HepG2 (cell line): ENCODE data around the gene ZNF559. TPM values are rescaled to one million over a fixed set of nuclear protein-coding genes. Genes with fewer than 3 reads are reported as not detected.
A peak's percentile ranks its signal among the peaks of the same experiment; 100 is the strongest.

Experiments used
- AHDC1 ChIP-seq: sonication (generic); formaldehyde crosslinking; IDR thresholded peaks from 2 replicates; pipeline ENCODE4 v1.5.1; 2020; ENCODE audit warnings: mild to moderate bottlenecking, missing genetic modification reagents, borderline replicate concordance
- ATM ChIP-seq: fragments of 450-650 bp; IDR thresholded peaks from 2 replicates; pipeline ENCODE4 v1.7.1; 2017; ENCODE audit warnings: mild to moderate bottlenecking, borderline replicate concordance
- FOXC1 ChIP-seq: sonication (generic); formaldehyde crosslinking; IDR thresholded peaks from 2 replicates; pipeline ENCODE4 v1.8.0; 2022; ENCODE audit warnings: mild to moderate bottlenecking, missing genetic modification reagents, borderline replicate concordance
- GFI1 ChIP-seq: sonication (generic); formaldehyde crosslinking; IDR thresholded peaks from 2 replicates; pipeline ENCODE4 v1.5.0; 2020; ENCODE audit warnings: missing genetic modification reagents, mild to moderate bottlenecking, borderline replicate concordance
- HES4 ChIP-seq: sonication (generic); formaldehyde crosslinking; IDR thresholded peaks from 2 replicates; pipeline ENCODE4 v1.9.0; 2021; ENCODE audit warnings: mild to moderate bottlenecking, missing genetic modification reagents, borderline replicate concordance
- KMT2A ChIP-seq: sonication (generic); formaldehyde crosslinking; IDR thresholded peaks from 2 replicates; pipeline ENCODE4 v1.4.0; 2020; ENCODE audit warnings: missing genetic modification reagents
- POLR2G ChIP-seq: fragments of 200-400 bp; formaldehyde crosslinking; IDR thresholded peaks from 2 replicates; pipeline ENCODE4 v1.6.1; 2018; ENCODE audit warnings: mild to moderate bottlenecking, low read depth, low read length, moderate library complexity
- PPARG ChIP-seq: conservative IDR thresholded peaks from 2 replicates; pipeline ENCODE4 v1.6.1; 2016; ENCODE audit warnings: missing biosample characterization, missing genetic modification reagents
- SMAD9 ChIP-seq: sonication (generic); formaldehyde crosslinking; IDR thresholded peaks from 2 replicates; pipeline ENCODE4 v1.5.1; 2020; ENCODE audit warnings: mild to moderate bottlenecking, missing genetic modification reagents
- SMARCC2 ChIP-seq: fragments of 450-650 bp; IDR thresholded peaks from 2 replicates; pipeline ENCODE4 v1.6.1; 2017; ENCODE audit warnings: antibody characterized with exemption, mild to moderate bottlenecking
- YY1 ChIP-seq: IDR thresholded peaks from 2 replicates; pipeline ENCODE4 v1.6.1; 2011; ENCODE audit warnings: low read length, low read depth, moderate library complexity, mild to moderate bottlenecking; ENCODE audit not compliant: insufficient read depth, insufficient replicate concordance
- ZBTB25 ChIP-seq: IDR thresholded peaks from 2 replicates; pipeline ENCODE4 v1.6.1; 2018; ENCODE audit warnings: missing genetic modification reagents
- ZNF17 ChIP-seq: sonication (generic); formaldehyde crosslinking; IDR thresholded peaks from 2 replicates; pipeline ENCODE4 v1.5.0; 2020; ENCODE audit warnings: mild to moderate bottlenecking, missing genetic modification reagents
- ZNF230 ChIP-seq: sonication (generic); formaldehyde crosslinking; IDR thresholded peaks from 2 replicates; pipeline ENCODE4 v1.4.0; 2020; ENCODE audit warnings: mild to moderate bottlenecking, missing genetic modification reagents
- ZNF558 ChIP-seq: sonication (generic); formaldehyde crosslinking; IDR thresholded peaks from 2 replicates; pipeline ENCODE4 v1.9.0; 2022; ENCODE audit warnings: mild to moderate bottlenecking, missing genetic modification reagents, borderline replicate concordance
- ZNF678 ChIP-seq: sonication (generic); formaldehyde crosslinking; IDR thresholded peaks from 2 replicates; pipeline ENCODE4 v1.4.0; 2020; ENCODE audit warnings: mild to moderate bottlenecking, missing genetic modification reagents
- ZNF784 ChIP-seq: sonication (generic); formaldehyde crosslinking; IDR thresholded peaks from 2 replicates; pipeline ENCODE4 v1.5.1; 2020; ENCODE audit warnings: missing genetic modification reagents, mild to moderate bottlenecking, borderline replicate concordance
- polyA plus RNA-seq, 8 experiments: library from polyadenylated mRNA; depleted of rRNA in 3 of 8; stranded (reverse) in 7 of 8; unstranded in 1 of 8; fragments of >200 nt; fragmentation: Illumina TruSeq in 4 of 8; extraction: Trizol in 4 of 8; gene quantifications; 2 replicates each; pipeline versions ENCODE4 v1.2.1 to v1.2.3, GENCODE V29; 2011 to 2016; ENCODE audit warnings: low read depth in 4 of 8, missing spikeins in 1 of 8, mixed read lengths in 1 of 8; ENCODE audit not compliant: insufficient read depth in 1 of 8
- total RNA-seq, 5 experiments: library from RNA; depleted of rRNA; stranded (reverse); fragments of >200 nt; fragmentation: Illumina TruSeq; extraction: Trizol; gene quantifications; 2 replicates each; pipeline ENCODE4 v1.2.3, GENCODE V29; 2016; ENCODE audit warnings: low read depth in 1 of 5
- TF ChIP-seq, protein P1 (sequence below): sonication (generic); formaldehyde crosslinking; IDR thresholded peaks from 2 replicates; pipeline ENCODE4 v1.4.0; 2020; ENCODE audit warnings: missing genetic modification reagents, mild to moderate bottlenecking, borderline replicate concordance
- TF ChIP-seq, protein P2 (sequence below): sonication (generic); formaldehyde crosslinking; IDR thresholded peaks from 2 replicates; pipeline ENCODE4 v1.8.0; 2022; ENCODE audit warnings: missing genetic modification reagents, mild to moderate bottlenecking, borderline replicate concordance

ZNF559 gene
- total and polyA plus RNA-seq, 2 of the 13 experiments (the other 11 are each of a cell fraction or from before 2014, with no cell fraction given), result 6.3 to 9.8 TPM

DNA sequence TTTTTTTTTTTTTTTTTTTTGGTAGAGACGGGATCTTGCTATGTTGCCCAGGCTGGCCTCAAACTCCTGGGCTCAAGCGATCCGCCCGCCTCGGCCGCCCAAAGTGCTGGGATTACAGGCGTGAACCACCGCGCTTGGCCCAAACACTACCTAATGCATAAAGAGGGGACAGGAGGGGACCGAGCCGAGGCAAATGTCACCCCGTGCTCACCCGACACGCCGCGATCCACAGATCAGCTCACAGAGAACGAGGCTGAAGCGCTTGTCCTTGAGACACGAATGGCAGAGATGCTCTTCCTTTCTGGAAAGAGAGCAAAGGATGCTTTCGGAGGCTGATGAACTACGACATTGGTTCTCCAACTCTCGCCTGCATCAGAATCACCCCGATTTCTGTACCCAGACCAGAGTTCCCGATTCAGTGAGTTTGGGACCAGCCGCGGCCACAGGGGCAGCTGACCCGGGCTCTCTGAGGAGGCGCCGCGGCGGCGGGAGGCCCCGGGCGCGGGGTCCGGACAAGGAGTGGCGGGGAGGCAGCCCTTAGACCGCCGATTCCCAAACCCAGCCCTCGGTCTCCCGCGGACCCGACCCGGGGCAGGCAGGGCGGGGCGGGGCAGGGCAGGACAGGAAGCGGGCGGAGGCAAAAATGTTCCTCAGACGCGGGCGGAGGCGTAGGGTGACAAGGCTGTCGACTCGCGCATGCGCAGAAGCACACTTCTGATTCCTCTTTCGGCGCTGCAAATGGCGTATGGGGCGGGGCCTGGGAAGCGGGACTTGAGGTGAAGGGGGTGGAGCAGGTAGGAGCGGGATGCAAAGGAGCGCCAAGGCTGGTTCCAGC lies 14.6 kb upstream of the ZNF559 start, which contains the start of gene ZNF699 (continued):
- TF ChIP-seq AHDC1 (CRISPR knock-in tag) (no peak), ZNF678 (CRISPR knock-in tag) (no peak), POLR2G (0 out of 2 replicates have a peak, but pooled peaks have one; percentile 42), ZBTB25 (no peak), HES4 (CRISPR knock-in tag) (no peak), ZNF784 (no peak), ZNF558 (CRISPR knock-in tag) (no peak), ZNF230 (CRISPR knock-in tag) (no peak), ATM (no peak), FOXC1 (CRISPR knock-in tag) (no peak), SMAD9 (CRISPR knock-in tag) (no peak), ZNF17 (no peak), KMT2A (CRISPR knock-in tag) (peak; percentile 26; the same call in 1 of the 2 replicates), SMARCC2 (no peak), PPARG (no peak), YY1 (peak; percentile 70), GFI1 (CRISPR knock-in tag) (no peak)
- TF ChIP-seq, protein P1, sequence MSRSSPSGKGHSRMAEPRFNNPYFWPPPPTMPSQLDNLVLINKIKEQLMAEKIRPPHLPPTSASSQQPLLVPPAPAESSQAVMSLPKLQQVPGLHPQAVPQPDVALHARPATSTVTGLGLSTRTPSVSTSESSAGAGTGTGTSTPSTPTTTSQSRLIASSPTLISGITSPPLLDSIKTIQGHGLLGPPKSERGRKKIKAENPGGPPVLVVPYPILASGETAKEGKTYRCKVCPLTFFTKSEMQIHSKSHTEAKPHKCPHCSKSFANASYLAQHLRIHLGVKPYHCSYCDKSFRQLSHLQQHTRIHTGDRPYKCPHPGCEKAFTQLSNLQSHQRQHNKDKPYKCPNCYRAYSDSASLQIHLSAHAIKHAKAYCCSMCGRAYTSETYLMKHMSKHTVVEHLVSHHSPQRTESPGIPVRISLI (CRISPR knock-in tag), result no peak
- TF ChIP-seq, protein P2, sequence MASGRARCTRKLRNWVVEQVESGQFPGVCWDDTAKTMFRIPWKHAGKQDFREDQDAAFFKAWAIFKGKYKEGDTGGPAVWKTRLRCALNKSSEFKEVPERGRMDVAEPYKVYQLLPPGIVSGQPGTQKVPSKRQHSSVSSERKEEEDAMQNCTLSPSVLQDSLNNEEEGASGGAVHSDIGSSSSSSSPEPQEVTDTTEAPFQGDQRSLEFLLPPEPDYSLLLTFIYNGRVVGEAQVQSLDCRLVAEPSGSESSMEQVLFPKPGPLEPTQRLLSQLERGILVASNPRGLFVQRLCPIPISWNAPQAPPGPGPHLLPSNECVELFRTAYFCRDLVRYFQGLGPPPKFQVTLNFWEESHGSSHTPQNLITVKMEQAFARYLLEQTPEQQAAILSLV (CRISPR knock-in tag), result no peak
